ENCODE measurements around the gene GPT2.

Gene GPT2, protein sequence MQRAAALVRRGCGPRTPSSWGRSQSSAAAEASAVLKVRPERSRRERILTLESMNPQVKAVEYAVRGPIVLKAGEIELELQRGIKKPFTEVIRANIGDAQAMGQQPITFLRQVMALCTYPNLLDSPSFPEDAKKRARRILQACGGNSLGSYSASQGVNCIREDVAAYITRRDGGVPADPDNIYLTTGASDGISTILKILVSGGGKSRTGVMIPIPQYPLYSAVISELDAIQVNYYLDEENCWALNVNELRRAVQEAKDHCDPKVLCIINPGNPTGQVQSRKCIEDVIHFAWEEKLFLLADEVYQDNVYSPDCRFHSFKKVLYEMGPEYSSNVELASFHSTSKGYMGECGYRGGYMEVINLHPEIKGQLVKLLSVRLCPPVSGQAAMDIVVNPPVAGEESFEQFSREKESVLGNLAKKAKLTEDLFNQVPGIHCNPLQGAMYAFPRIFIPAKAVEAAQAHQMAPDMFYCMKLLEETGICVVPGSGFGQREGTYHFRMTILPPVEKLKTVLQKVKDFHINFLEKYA

GRCh38 chr16:46883690-46884512 lies at the start of gene GPT2:
Gene GPT2 (plus strand): TSS chr16:46884362. CDS start chr16:46884716, 354 bp downstream.
- peak in 1 of 2 donors; percentile 81 for DNase-seq

DNA sequence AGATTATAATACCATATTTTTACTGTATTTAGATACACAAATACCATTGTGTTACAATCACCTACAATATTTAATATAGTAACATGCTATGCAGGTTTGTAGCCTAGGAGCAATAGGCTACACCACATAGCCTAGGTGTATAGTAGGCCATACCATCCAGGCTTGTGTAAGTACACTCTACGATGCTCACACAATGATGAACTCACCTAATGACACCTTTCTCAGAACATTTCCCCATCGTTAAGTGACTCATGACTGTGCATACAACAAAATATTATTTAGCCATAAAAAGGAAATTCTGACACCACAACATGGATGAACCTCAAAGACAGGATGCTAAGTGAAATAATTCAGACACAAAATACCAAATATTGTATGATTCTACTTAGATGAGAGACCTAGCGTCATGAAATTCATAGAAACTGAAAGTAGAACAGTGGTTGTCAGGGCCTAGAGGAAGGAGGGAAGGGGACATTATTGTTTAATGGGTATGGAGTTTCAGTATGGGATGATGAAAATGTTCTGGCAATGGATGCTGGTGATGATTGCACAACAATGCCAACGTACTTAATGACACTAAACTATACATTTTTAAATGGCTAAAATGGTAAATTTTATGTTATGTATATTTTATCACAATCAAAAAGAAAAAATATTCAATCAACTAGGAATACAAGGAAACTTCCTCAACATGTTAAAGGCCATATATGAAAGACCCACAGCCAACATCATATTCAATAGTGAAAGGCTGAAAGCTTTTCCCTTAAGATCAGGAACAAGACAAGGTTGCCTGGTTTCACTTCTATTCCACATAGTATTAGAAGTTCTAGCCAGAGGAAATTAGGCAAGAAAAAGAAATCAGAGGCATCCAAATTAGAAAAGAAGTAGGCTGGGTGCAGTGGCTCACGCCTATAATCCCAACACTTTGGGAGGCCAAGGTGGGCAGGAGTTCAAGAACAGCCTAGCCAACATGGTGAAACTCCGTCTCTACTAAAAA lies 47.3 kb upstream of the GPT2 start:
- DNase-seq = no peak

DNA sequence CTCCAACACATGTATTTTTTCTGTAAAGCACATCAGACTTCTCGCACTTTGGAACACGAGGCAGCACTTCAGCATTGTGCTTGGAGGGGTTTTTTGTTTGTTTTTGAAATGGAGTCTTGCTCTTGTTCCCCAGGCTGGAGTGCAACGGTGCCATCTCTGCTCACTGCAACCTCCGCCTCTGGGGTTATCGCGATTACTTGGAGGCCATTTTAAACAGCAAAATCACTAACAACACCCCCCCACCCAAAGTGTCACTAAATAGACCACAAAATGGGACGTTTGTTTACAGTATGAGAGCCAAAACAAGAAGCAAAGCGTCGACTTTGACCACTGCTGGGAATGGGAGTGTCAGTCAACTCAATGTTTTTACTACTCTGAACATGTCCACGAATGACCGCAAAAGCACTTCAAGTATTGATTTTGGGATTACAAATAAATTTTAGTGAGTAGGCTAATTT lies 44.1 kb upstream of the GPT2 start:
- no peak for DNase-seq

- DNase-seq = no peak
Measured at GRCh38 chr16:46842192-46842895, 41.8 kb upstream of the GPT2 start.

DNA sequence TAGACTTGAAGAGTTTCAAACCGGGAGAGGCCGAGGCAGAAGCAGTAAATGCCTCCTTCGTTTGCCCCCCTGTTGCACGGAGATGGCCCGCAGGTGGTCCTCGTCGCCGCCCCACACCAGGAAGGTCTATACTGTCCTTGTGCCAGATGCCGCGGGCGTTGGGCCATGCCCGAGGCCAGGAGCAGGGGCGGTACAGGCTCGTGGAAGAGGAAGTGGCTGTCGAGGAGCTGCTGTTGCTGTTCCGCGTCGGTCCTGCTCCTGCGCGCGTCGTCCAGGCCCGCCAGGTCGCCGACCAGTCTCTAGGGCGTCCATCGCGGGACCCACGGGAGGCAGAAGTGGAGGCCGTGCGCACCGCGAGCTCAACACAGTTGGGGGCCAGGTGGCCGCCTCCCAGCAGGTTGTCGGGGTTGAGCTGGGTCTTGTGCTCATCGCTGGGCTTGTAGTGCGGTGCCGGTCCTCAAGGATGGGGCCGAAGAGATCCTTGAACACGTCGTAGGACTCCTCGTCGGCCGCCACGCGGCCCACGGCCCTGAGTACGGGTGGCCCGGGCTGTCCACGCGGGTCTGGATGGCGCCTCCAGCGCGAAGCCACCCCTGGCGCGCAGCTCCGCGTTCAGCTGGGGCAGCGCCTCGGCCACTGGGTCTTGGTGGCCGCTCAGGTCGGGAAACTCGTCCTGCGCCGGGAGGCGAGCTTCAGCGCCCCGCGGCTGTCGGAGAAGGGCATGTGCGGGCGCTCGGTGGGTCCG lies 40.1 kb upstream of the GPT2 start:
- no peak for DNase-seq

DNA sequence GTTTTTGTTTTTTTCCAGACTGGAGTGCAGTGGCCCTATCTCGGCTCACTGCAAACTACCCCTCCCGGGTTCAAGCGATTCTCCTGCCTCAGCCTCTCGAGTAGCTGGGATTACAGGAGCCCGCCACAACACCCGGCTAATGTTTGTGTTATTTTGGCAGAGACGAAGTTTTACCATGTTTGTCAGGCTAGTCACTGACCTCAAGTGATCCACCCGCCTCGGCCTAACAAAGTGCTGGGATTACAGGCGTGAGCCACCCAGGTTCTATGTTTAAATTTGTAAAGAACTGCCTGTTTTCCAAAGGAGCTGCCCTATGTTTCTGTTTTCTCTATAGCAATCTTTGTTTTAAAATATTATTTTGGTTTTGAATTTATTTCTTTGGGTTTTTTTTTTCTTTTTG lies 39.4 kb upstream of the GPT2 start:
- DNase-seq = no peak

DNA sequence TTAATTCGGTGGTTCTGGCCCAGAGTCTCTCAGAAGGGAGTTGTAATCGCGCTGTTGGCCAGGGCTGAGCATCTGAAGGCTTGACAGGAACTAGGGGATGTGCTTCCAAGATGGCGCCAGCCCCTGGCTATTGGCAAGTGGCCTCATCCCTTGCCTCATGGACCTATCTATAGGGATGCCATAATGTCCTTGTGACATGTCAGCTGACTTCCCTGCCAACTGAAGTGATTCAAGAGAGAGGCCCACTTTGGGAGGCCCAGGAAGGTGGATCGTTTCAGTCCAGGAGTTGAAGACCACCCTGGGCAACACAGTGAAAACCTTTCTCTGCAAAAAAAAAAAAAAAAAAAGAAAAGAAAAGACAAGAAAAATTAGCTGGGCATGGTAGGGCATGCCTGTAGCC lies 38.2 kb upstream of the GPT2 start:
- DNase-seq = no peak

- no peak for DNase-seq
Measured at GRCh38 chr16:46848768-46849764, 35.1 kb upstream of the GPT2 start.

DNA sequence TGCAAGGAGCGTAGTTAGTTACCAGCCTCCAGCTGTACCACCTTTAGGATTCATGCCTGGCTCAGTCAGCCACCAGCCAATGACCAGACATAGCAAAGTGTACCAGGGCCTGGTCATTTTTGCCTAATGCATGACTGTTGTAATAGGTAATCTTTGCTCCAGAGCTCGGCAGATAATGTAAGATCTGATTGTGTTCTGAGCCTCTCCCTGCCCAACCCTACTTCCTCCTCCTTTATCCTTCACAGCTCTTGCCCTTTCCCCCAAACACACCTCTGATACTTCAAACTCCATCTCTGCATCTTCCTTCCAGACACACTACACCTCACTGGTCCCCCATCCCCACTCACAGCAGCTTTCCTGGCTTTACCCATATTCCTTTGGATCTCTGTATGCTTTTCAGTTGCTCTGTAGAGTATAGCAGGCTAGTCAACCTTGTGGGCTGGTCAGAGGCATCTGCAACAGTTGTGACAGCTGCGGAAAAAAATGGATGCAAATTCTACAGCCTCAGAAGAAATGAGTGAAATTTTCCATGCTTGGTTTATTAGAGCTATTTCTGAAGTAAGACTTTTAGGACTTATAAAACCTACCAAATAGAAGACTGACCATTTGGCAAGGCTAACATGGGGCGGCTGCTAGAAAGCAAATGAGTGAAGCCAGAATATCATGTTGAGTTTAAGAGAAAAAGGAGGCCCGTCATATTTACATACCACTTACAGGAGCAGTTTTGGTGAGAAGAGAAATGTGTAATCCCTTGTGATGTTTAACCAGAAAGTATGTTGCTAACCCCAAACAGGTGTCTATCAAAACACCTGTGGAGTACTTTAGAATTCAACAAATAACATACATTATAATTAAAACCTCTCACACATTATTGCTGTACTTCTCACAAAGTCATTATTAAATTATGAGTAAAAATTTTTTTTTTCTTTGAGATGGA lies 33.3 kb upstream of the GPT2 start:
- no peak for DNase-seq

- no peak for DNase-seq
Measured at GRCh38 chr16:46852130-46852529, 32.0 kb upstream of the GPT2 start.

GRCh38 chr16:46853713-46854443 lies 30.3 kb upstream of the GPT2 start:
- peak; percentile 11 to 42 for DNase-seq

DNA sequence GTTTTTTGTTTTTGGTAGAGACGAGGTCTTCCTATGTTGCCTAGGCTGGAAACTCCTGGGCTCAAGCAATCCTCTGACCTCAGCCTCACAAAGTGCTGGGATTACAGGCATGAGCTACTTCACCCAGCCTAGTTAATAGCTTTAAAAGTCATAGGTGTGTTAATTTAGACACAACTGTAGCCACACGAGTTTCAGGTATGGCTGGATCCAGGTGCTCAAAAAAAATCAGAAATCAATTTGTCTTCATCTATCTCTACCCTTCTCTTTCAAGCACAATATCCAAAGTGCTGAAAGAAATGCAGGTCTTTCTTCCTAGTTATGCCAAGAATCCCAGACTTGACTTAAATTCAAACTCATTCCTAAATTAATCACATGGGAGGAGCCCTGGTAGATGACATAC lies 29.3 kb upstream of the GPT2 start:
- no peak for DNase-seq

- no peak for DNase-seq
Measured at GRCh38 chr16:46855389-46855788, 28.8 kb upstream of the GPT2 start.

- DNase-seq = no peak
Measured at GRCh38 chr16:46857368-46857945, 26.7 kb upstream of the GPT2 start.

- no peak for DNase-seq
Measured at GRCh38 chr16:46858151-46858550, 26.0 kb upstream of the GPT2 start.

DNA sequence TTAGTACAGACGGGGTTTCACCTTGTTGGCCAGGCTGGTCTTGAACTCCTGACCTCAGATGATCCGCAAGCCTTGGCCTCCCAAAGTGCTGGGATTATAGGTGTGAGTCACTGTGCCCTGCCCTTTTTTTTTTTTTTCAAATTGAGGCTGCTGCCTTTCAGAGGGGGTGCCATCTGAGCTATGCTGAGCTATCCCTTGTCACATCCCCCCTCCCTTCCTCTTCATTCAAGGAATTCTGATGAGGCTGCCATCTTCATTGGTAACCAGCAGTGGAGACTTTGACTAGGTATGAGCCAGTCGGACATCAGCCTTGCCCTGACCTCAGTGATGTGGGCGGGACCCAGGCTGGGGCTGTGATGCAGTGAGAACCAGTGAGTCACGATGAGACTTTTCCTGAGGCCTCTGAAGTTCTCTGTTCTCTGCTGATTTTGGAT lies 24.4 kb upstream of the GPT2 start:
- peak in 1 of 2 donors; percentile 30 for DNase-seq
